Stimulated activated memory B cell treated with anti-CD40 and anti-IgM and Interleukin-4, amounts not matched to agents 10 μg/mL and 1 μg/mL and 100 μg/mL, for 72 hours (primary cell): ENCODE data around the gene TMEM74B.
A peak's percentile ranks its signal among the peaks of the same experiment; 100 is the strongest.
"Not testable (repeated sequence)": the region's sequence is repeated elsewhere in the genome, so short reads cannot be mapped to it uniquely, and the experiment has no call there.

ENCODE experiments used
- ATAC-seq: fragments of 150-1000 bp; cut with Tn5 transposase; 2 replicates; pipeline ENCODE4 v1.10.0; 2021
- H3K27ac Mint-ChIP-seq: one replicate; pipeline ENCODE4 v1.8.0; 2022; ENCODE audit warnings: mild to moderate bottlenecking, mixed read lengths
- H3K27me3 Mint-ChIP-seq: one replicate; pipeline ENCODE4 v1.8.0; 2022; ENCODE audit warnings: mixed read lengths
- H3K36me3 Mint-ChIP-seq: one replicate; pipeline ENCODE4 v1.8.0; 2022; ENCODE audit warnings: mixed read lengths
- H3K4me1 Mint-ChIP-seq: one replicate; pipeline ENCODE4 v1.8.0; 2022; ENCODE audit warnings: mixed read lengths
- H3K4me3 Mint-ChIP-seq: one replicate; pipeline ENCODE4 v1.8.0; 2022; ENCODE audit warnings: mild to moderate bottlenecking, moderate library complexity, mixed read lengths
- H3K9me3 Mint-ChIP-seq: one replicate; pipeline ENCODE4 v1.8.0; 2022; ENCODE audit warnings: mixed read lengths

Gene TMEM74B

DNA sequence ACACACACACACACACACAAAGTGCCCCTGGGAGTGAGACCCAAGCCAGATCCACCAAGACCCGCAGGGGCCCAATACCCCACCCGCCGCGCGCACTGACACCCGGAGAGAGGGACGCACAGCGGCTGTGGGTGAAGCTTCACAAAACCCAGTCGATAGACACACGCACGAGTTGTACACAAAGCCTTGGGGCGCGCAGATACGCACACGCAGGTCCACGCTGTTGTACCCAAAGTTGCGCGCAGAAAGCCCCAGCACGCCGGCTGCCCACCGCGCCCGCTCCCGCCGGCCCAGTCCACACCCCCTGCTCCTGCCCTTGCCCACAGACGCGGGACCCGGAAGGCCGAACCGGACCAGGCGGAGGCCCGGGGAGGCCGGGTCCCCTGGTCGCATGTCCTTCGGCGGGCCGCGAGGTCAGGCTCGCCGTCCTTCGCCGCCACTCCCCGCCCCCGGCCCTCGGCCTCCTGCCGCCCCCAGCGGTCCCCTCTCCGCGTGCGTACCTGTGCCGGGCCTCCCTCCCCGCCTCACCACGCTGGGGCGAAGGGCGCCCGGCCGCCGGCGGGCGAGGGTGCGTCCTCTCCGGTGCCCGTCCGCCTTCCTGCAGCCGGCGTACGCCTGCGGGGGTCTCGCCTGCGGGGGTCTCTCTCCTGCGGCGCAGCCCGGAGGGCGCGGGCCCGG lies at the start of gene TMEM74B:
TSS of gene TMEM74B (minus strand) at position 344 of the 678 bp plus-strand sequence. CDS start 1,180 bp downstream, outside the sequence.
- no peaks in the 10 kb centered on the region for H3K36me3 Mint-ChIP-seq
- no peaks in the 10 kb centered on the region for H3K9me3 Mint-ChIP-seq
- H3K27me3 Mint-ChIP-seq: peaks cover 18% of the 10 kb centered on the region
- H3K27ac Mint-ChIP-seq: no peak within 1 kb of the TSS
- ATAC-seq: peak; percentile 29
- peak within 1 kb of the TSS; percentile 53 for H3K4me3 Mint-ChIP-seq
- H3K4me1 Mint-ChIP-seq: peaks cover 11% of the 10 kb centered on the region

DNA sequence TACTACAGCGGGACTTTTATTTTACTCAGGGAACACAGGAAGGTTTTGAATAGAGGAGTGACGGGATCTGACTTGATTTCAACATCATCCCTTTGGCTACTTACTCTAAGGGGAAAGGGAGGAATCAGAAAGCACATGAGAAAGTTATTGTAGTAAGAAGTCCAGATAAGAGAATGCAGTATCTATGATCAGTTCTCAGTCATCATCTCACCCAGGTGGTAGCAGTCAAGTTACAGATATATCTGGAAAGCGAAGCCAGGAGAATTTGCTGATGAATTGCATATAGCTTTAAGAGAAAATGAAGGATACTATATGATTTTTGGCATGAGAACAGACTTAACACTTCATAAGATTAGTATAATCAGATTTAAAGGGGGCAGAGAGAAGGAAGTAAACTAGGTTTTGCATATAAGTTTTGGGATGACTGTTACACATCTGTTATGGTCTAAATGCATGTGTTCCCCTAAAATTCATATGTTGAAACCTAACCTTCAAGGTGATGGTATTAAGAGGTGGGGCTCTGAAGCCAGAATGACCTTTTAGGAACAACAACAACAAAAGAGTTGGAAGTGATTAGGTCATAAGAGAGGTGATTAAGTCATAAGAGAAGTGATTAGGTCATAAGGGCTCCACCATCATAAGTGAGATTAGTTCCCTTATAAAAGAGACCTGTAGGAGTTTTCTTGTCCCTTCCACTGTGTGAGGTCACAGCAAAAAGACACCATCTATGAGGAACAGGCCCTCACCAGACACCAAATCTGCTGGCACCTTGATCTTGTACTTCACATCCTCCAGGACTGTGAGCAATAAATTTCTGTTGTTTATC lies 47.7 kb upstream of the TMEM74B start:
- Mint-ChIP-seq H3K36me3 (no peaks in the 10 kb centered on the region), H3K4me3 (no peak overlapping the region), H3K9me3 (no peaks in the 10 kb centered on the region), H3K27ac (no peak overlapping the region), H3K27me3 (peaks cover 33% of the 10 kb centered on the region), H3K4me1 (no peaks in the 10 kb centered on the region)
- ATAC-seq: peak; percentile 64

DNA sequence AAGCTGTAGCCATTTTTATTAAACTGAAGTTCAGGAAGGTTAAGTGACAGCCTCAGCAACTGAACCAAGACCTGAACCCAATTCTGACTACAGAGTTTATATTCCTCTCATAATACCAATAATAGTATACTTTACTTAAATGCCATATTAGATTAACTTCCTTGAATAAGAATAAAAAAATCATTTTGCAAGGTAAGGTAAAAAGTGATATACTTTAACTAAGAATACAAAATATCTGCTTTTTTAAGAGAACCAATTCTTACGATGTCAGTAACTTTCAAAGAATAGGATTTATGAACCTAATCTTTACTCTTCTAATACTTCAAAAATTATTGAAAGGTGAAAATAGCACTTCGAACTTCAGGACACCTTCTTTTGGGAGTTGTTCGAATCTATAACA lies 44.8 kb upstream of the TMEM74B start:
- Mint-ChIP-seq H3K4me1 (peaks cover 10% of the 10 kb centered on the region), H3K4me3 (no peak overlapping the region)
- no peak for ATAC-seq

DNA sequence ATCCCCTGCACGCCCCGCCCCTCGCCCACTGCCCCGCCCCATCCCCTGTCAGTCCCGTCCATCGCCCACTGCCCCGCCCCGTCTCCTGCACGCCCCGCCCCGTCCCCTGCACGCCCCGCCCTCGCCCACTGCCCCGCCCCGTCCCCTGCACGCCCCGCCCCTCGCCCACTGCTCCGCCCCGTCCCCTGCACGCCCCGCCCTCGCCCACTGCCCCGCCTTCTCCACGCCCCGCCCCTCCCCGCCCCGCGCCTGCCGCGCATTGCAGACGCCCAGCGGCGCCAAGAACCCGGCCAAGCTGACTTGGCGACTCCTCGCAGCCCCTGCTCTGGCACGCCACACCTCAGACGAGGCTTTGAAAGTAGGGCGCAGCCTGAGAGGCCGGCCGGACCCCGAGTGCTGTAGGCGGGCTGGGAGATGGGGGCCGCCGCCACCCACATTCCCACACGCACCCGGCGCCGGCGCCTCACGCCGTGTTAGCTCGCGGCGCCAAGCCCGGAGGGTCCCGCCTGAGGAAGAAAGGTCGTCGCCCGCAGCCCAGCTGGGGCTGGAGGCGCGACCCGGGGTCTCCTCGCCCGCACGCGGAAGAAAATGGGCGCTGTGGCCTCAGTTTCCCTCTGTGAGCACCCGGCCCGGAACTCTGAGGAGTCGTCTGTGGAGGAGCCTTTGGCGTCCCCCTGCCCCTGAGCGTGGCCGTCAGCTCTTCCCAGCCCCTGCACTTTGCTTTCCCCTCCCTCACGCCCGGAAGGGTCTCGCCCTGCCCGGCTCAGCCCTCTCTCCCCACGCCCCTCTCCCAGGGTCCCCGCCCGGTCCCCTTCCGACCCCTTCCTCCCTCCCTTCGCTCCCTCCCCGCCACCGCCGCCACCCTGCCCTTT lies 41.2 kb upstream of the TMEM74B start, which contains the start of gene RAD21L1:
TSS of gene RAD21L1 (plus strand) at position 262 of the 872 bp plus-strand sequence. CDS start 2,410 bp downstream, outside the sequence.
- Mint-ChIP-seq H3K36me3 (no peaks in the 10 kb centered on the region), H3K4me3 (peak within 1 kb of the TSS; percentile 72), H3K9me3 (peaks cover 4% of the 10 kb centered on the region), H3K27ac (no peak within 1 kb of the TSS), H3K4me1 (peaks cover 16% of the 10 kb centered on the region), H3K27me3 (peaks cover 49% of the 10 kb centered on the region)
- ATAC-seq: peak; percentile 82

More for the DNA sequence above, 44.8 kb upstream of the TMEM74B start:
- H3K27me3 Mint-ChIP-seq: peaks cover 44% of the 10 kb centered on the region
- H3K36me3 Mint-ChIP-seq: no peaks in the 10 kb centered on the region
- H3K9me3 Mint-ChIP-seq: peaks cover under 1% of the 10 kb centered on the region
- H3K27ac Mint-ChIP-seq: no peak overlapping the region

DNA sequence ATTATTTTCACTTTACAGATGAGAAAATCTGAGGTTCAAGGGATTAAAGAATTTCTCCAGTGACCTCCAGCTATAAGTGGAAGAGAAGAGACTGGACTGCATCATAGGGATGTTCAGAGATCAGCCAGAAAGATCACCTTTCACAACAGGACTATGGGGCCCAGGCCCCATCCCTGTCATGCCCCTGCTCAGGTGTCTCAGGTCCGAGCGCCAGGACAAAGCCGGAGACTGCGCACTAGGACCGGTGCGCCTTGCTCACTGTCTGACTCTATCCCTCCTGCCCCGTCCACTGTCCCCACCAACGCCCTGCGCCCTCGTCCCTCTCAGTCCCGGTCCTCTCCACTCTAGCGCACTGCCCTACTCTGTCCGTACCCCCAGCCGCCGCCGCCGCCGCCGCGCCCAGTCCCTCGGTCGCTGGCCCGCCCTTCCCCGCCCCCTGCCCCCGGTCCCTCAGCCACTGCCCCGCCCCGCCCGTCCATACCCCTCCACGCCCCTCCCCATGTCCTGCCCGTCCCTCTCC lies 40.5 kb upstream of the TMEM74B start:
- H3K36me3 Mint-ChIP-seq: no peaks in the 10 kb centered on the region
- ATAC-seq: peak; percentile 67
- peaks cover 21% of the 10 kb centered on the region for H3K4me1 Mint-ChIP-seq
- peaks cover 43% of the 10 kb centered on the region for H3K27me3 Mint-ChIP-seq
- H3K9me3 Mint-ChIP-seq: peaks cover 4% of the 10 kb centered on the region
- H3K4me3 Mint-ChIP-seq: peak overlapping the region; percentile 72
- H3K27ac Mint-ChIP-seq: no peak overlapping the region

DNA sequence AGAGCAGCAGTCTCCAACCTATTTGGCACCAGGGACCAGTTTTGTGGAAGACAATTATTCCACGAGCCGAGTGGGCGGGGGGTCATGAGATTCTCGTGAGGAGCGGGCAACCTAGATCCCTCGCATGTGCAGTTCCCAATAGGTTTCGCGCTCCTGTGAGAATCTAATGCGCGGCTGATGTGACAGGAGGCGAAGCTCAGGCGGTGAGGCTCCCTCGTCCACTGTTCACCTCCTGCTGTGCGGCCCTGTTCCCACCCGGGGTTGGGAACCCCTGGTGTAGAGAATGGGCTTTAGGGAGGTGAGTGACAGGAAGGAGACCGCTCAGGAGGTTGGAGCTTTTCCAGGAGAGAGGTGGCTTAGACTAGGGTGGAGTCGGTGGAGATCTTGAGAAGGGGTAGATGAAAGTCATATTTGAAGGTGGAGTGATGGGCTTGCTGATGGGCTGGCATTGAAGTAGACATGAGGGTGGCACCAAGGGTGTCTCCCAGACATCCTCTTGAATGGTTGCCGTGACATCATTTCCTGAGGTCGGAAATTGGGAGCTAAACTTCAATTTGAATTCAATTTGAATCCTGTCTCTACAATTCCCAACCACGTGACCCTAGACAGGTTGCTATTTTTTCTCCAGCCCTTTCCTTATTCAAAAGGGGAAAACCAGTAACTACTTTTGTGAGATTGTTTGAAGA lies 39.6 kb upstream of the TMEM74B start:
- Mint-ChIP-seq H3K36me3 (no peaks in the 10 kb centered on the region), H3K27ac (no peak overlapping the region), H3K27me3 (peaks cover 43% of the 10 kb centered on the region), H3K4me3 (no peak overlapping the region), H3K9me3 (peaks cover 4% of the 10 kb centered on the region), H3K4me1 (peaks cover 21% of the 10 kb centered on the region)
- ATAC-seq: no peak

DNA sequence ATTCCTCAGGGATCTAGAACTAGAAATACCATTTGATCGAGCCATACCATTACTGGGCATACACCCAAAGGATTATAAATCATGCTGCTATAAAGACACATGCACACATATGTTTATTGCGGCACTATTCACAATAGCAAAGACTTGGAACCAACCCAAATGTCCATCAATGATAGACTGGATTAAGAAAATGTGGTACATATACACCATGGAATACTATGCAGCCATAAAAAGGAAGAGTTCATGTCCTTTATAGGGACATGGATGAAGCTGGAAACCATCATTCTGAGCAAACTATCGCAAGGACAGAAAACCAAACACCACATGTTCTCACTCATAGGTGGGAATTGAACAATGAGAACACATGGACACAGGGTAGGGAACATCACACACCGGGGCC lies 38.0 kb upstream of the TMEM74B start:
- not testable (repeated sequence) for ATAC-seq, H3K9me3 Mint-ChIP-seq, H3K36me3 Mint-ChIP-seq, H3K27ac Mint-ChIP-seq, H3K4me3 Mint-ChIP-seq
- peaks cover 21% of the 10 kb centered on the region for H3K4me1 Mint-ChIP-seq
- peaks cover 45% of the 10 kb centered on the region for H3K27me3 Mint-ChIP-seq

DNA sequence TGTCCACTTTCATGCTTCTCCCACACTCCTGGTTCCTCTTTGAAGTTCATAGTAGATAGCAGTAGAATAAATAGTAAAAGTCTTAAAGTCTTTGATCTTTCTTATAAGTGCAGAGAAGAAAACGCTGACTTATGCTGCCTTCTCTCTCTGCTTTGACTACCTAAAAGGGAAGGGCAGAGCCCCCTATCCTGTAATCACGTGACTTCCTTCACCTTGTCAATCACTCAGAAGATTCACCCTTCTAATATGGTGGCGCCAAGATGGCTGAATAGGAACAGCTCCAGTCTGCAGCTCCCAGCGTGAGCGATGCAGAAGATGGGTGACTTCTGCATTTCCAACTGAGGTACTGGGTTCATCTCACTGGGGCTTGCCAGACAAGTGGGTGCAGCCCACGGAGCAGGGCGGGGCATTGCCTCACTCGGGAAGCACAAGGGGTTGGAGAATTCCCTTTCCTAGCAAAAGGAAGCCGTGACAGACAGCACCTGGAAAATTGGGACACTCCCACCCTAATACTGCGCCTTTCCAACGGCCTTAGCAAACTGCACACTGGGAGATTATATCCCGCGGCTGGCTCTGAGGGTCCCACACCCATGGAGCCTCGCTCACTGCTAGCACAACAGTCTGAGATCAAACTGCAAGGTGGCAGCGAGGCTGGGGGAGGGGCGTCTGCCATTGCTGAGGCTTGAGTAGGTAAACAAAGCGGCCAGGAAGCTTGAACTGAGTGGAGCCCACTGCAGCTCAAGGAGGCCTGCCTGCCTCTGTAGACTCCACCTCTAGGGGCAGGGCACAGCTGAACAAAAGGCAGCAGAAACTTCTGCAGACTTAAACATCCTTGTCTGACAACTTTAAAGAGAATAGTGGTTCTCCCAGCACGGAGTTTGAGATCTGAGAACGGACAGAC lies 32.0 kb upstream of the TMEM74B start:
- not testable (repeated sequence) for H3K27ac Mint-ChIP-seq, H3K4me3 Mint-ChIP-seq, ATAC-seq, H3K36me3 Mint-ChIP-seq, H3K9me3 Mint-ChIP-seq
- Mint-ChIP-seq H3K4me1 (peaks cover 16% of the 10 kb centered on the region), H3K27me3 (peaks cover 64% of the 10 kb centered on the region)

DNA sequence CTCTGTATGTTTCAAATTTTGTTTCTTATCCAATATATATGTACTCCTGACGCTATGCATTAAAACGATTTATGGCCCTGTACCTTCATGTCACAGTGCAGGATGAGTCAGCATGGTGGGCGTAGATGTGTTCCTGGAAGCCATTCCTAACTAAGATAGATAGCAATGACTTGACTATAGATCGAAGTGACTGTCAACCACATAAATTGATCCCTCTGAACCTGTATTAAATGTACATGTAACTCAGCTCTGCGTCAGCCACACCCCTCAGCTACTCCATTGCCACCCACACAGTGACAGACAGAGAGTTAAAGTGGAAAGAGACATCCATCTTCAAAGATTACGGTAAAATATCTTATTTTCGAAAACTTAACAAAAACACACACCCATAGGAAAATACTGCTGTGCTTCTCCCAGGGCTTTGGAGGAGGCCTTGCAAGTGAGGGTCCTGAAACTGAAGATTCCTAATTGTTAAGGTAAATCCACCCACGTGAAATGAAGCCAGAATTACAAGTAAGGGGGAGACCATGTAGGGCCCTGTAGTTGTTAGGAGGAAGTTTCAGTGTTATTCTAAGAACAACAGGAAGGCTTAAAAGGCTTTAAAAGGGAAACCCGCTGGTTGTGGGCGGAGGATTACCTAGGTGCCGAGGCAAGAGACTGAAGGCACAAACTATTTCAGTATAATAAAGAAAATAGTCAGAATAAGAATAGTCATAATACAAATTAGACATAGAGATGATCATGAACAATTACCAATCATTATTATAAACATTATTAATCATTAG lies 30.8 kb upstream of the TMEM74B start:
- no peak overlapping the region for H3K27ac Mint-ChIP-seq
- no peaks in the 10 kb centered on the region for H3K9me3 Mint-ChIP-seq
- H3K27me3 Mint-ChIP-seq: peaks cover 75% of the 10 kb centered on the region
- peaks cover 6% of the 10 kb centered on the region for H3K4me1 Mint-ChIP-seq
- no peak overlapping the region for H3K4me3 Mint-ChIP-seq
- H3K36me3 Mint-ChIP-seq: no peaks in the 10 kb centered on the region
- no peak for ATAC-seq

GRCh38 chr20:1214838-1215261 lies 30.1 kb upstream of the TMEM74B start:
- H3K9me3 Mint-ChIP-seq: no peaks in the 10 kb centered on the region
- no peak for ATAC-seq
- H3K27ac Mint-ChIP-seq: no peak overlapping the region
- peaks cover 5% of the 10 kb centered on the region for H3K4me1 Mint-ChIP-seq
- peaks cover 81% of the 10 kb centered on the region for H3K27me3 Mint-ChIP-seq
- H3K4me3 Mint-ChIP-seq: no peak overlapping the region
- H3K36me3 Mint-ChIP-seq: no peaks in the 10 kb centered on the region

DNA sequence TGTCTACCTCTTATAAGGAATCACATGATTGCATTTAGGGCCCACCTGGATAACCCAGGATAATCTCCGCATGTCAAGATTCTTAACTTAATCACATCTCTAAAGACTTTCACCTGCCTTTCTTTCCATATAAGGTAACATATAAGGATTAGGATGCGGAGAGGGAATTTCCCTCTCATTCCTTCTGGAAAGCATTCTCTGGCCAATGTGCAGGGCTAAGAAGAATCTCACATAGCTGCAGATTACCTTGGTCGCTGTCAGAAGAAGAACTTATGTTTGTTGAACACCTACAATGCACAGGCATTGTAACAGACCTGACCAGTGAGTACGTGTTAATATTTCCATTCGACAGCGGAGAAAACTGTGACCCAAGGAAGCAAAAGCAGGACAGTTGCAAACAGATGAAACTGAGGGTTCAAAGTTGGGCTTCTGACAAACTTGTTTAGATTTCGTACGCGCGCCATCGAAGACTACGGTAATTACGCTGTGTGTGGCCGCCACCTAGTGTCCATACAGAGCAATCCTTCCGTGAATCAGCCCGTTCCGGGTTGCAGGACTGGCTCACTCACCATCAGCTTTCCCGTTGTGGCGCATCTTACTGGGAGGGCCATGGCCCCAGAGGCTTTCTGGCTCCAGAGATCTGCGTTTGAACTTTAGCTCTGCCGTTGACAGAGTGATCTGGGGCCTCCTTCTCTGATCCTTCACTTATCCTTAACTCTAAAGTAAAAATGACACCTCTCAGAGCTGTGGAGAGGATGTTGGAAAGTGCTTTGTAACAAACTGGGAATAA lies 28.0 kb upstream of the TMEM74B start:
- no peaks in the 10 kb centered on the region for H3K36me3 Mint-ChIP-seq
- H3K4me3 Mint-ChIP-seq: no peak overlapping the region
- peaks cover 5% of the 10 kb centered on the region for H3K4me1 Mint-ChIP-seq
- H3K27me3 Mint-ChIP-seq: peaks cover 67% of the 10 kb centered on the region
- H3K9me3 Mint-ChIP-seq: no peaks in the 10 kb centered on the region
- H3K27ac Mint-ChIP-seq: no peak overlapping the region
- peak; percentile 78 for ATAC-seq

GRCh38 chr20:1212023-1212422 lies 27.2 kb upstream of the TMEM74B start:
- ATAC-seq: no peak
- H3K9me3 Mint-ChIP-seq: no peaks in the 10 kb centered on the region
- no peak overlapping the region for H3K4me3 Mint-ChIP-seq
- H3K27ac Mint-ChIP-seq: no peak overlapping the region
- H3K27me3 Mint-ChIP-seq: peaks cover 59% of the 10 kb centered on the region
- H3K36me3 Mint-ChIP-seq: no peaks in the 10 kb centered on the region
- peaks cover 5% of the 10 kb centered on the region for H3K4me1 Mint-ChIP-seq
